Measurements from ENCODE around the gene SLC40A1. TPM values are rescaled to one million over a fixed set of nuclear protein-coding genes. Genes with fewer than 3 reads are reported as not detected.

The SLC40A1 gene
- total and polyA plus RNA-seq, 2 of the 13 experiments (the other 11 are each of a cell fraction or from before 2014, with no cell fraction given): 10.6 to 24.9 TPM

- Histone ChIP-seq H3K27me3 (ENCODE audit: control insufficient read depth in 1 of 2, insufficient read depth in 2 of 2, low read length in 2 of 2) (no peaks in the 10 kb centered on the region), H3K9ac (ENCODE audit: insufficient read depth, low read depth, low read length) (no peak overlapping the region), H3K4me2 (ENCODE audit: low read depth, low read length) (no peak overlapping the region), H3K9me3 (ENCODE audit: low read length) (no peaks in the 10 kb centered on the region), H3K79me2 (ENCODE audit: insufficient read depth, low read length) (no peaks in the 10 kb centered on the region), H3K4me3 (replicated peaks in 1 of 3; ENCODE audit: insufficient read depth in 1 of 3, low read depth in 2 of 3, low read length in 3 of 3) (no peak overlapping the region), H4K20me1 (ENCODE audit: insufficient read depth, low read length) (no peaks in the 10 kb centered on the region), H2AFZ (ENCODE audit: low read length) (no peak overlapping the region), H3K36me3 (replicated peaks in 1 of 2; ENCODE audit: control insufficient read depth in 1 of 2, insufficient read depth in 2 of 2, low read length in 2 of 2) (peaks cover 0 to 2% of the 10 kb centered on the region in 2 experiments; a peak in 1 of 5 replicates), H3K27ac (ENCODE audit: extremely low read length, insufficient read depth, low read length) (no peak overlapping the region), H3K4me1 (ENCODE audit: insufficient read depth, low read length) (peaks cover 88% of the 10 kb centered on the region)
- TF ChIP-seq ELK4 (CRISPR knock-in tag; IDR thresholded peaks at IDR 0.05; ENCODE audit: borderline replicate concordance): no peak
- no peak for TF ChIP-seq MIXL1 (CRISPR knock-in tag; IDR thresholded peaks at IDR 0.05)
- no peak for TF ChIP-seq CREBL2 (CRISPR knock-in tag; IDR thresholded peaks at IDR 0.05; ENCODE audit: borderline replicate concordance)
- no peak for TF ChIP-seq HOXA3 (CRISPR knock-in tag; IDR thresholded peaks at IDR 0.05)
- TF ChIP-seq ZNF3 (CRISPR knock-in tag; IDR thresholded peaks at IDR 0.05): no peak
- TF ChIP-seq SATB2 (CRISPR knock-in tag; IDR thresholded peaks at IDR 0.05): no peak
- TF ChIP-seq ZBTB14 (CRISPR knock-in tag; IDR thresholded peaks at IDR 0.05): no peak
- TF ChIP-seq REL (CRISPR knock-in tag; conservative IDR thresholded peaks at IDR 0.05): no peak
- no peak for DNase-seq (ENCODE audit: low spot score)
- POLR2A ChIA-PET: interaction anchor here (0.9 to 1.7 kb wide), 4 partner anchors 22 to 50 kb away, joined by 3 to 7 read pairs (median 4); partner anchors contain the start of gene SLC40A1
- CTCF ChIA-PET (ENCODE audit: low intra/inter-chr PET ratio, low total read pairs): no interaction called here
- ATAC-seq: no peak
- 97% methylated on average over 7 of the region's 7 CpGs for WGBS (ENCODE audit: low lambda C conversion rate)
- no peak for FAIRE-seq
- in situ Hi-C loops (cut with HindIII; ENCODE audit: extremely low pct_ligation_motif_present, low pct_unique_long_range_greater_than_20kb): no loop called here
- intact Hi-C loops (cut with micrococcal nuclease; ENCODE audit: unreplicated experiment): loop anchor here (5.0 kb wide), 2 partner anchors 34 to 49 kb away; no protein-coding TSS in a partner anchor
- no TSS peak for BruUV-seq (replicated peaks)
Measured at GRCh38 chr2:189556526-189556925, 24.1 kb downstream of the SLC40A1 start.
